Mucosa of stomach (tissue), 1 donor: Measurements from ENCODE around the gene MYH14.

ENCODE experiments used
- H3K27me3 ChIP-seq: one replicate; pipeline ENCODE4 v1.7.0; 2013; ENCODE audit warnings: mild to moderate bottlenecking, low read length; ENCODE audit not compliant: control insufficient read depth, insufficient read depth
- H3K36me3 ChIP-seq: one replicate; pipeline ENCODE4 v1.7.0; 2013; ENCODE audit warnings: low read length; ENCODE audit not compliant: control insufficient read depth, insufficient read depth
- H3K4me1 ChIP-seq: one replicate; pipeline ENCODE4 v1.7.0; 2013; ENCODE audit warnings: mild to moderate bottlenecking, low read length; ENCODE audit not compliant: control insufficient read depth, insufficient read depth
- H3K4me3 ChIP-seq: one replicate; pipeline ENCODE4 v1.7.0; 2013; ENCODE audit warnings: low read length
- H3K9ac ChIP-seq: one replicate; pipeline ENCODE4 v1.7.0; 2013; ENCODE audit warnings: mild to moderate bottlenecking, low read length, moderate library complexity
- H3K9me3 ChIP-seq: one replicate; pipeline ENCODE4 v1.7.0; 2013; ENCODE audit warnings: mild to moderate bottlenecking, low read length, moderate library complexity; ENCODE audit not compliant: control insufficient read depth
- donor health status: Pancreatic carcinoma.

The MYH14 gene

DNA sequence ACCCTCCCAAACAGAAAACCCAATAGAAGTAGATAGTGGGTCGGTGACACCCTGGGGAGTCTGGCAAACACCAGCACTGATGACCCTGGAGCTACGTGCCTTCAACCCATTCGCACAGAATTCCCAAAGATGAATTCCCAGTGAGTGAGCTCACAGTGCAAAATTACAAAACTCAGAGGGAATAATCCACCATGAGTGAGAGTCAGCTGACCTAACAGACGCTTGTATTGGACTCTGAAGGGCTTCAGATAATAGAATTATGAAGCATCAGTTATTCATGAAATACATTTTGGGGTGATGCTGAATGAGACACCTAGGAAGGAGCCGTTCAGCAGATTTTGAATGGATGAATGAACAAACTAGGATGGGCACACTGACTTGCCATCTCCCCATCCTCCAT is 85.5 kb downstream of the MYH14 start:
- Histone ChIP-seq H3K27me3 (no peaks in the 10 kb centered on the region), H3K36me3 (peaks cover 33% of the 10 kb centered on the region), H3K9ac (no peak overlapping the region), H3K4me3 (no peak overlapping the region), H3K4me1 (no peaks in the 10 kb centered on the region), H3K9me3 (no peaks in the 10 kb centered on the region)

- Histone ChIP-seq H3K9ac (no peak overlapping the region), H3K4me1 (no peaks in the 10 kb centered on the region), H3K27me3 (no peaks in the 10 kb centered on the region), H3K36me3 (peaks cover 33% of the 10 kb centered on the region), H3K4me3 (no peak overlapping the region), H3K9me3 (no peaks in the 10 kb centered on the region)
These were observed 86.6 kb downstream of the MYH14 start for GRCh38 chr19:50290011-50290410.

DNA sequence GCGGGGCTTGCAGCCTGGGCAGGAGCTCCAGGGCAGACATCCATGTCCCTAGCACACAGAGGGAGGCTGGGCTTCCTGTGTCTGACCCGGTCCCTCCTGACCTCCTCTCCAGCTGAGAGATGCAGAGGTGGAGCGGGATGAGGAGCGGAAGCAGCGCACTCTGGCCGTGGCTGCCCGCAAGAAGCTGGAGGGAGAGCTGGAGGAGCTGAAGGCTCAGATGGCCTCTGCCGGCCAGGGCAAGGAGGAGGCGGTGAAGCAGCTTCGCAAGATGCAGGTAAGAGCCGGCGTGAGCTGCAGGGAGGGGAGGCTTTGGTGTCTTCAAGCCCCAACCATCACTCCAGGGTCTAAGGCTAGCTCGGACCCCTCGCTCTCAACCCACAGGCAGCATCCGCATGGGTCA is 87.4 kb downstream of the MYH14 start:
- Histone ChIP-seq H3K27me3 (no peaks in the 10 kb centered on the region), H3K9me3 (no peaks in the 10 kb centered on the region), H3K4me3 (no peak overlapping the region), H3K4me1 (no peaks in the 10 kb centered on the region), H3K9ac (no peak overlapping the region), H3K36me3 (peaks cover 33% of the 10 kb centered on the region)

GRCh38 chr19:50292216-50292827 is 88.9 kb downstream of the MYH14 start:
- Histone ChIP-seq H3K9ac (no peak overlapping the region), H3K4me3 (no peak overlapping the region), H3K27me3 (no peaks in the 10 kb centered on the region), H3K36me3 (peaks cover 31% of the 10 kb centered on the region), H3K4me1 (no peaks in the 10 kb centered on the region), H3K9me3 (no peaks in the 10 kb centered on the region)

DNA sequence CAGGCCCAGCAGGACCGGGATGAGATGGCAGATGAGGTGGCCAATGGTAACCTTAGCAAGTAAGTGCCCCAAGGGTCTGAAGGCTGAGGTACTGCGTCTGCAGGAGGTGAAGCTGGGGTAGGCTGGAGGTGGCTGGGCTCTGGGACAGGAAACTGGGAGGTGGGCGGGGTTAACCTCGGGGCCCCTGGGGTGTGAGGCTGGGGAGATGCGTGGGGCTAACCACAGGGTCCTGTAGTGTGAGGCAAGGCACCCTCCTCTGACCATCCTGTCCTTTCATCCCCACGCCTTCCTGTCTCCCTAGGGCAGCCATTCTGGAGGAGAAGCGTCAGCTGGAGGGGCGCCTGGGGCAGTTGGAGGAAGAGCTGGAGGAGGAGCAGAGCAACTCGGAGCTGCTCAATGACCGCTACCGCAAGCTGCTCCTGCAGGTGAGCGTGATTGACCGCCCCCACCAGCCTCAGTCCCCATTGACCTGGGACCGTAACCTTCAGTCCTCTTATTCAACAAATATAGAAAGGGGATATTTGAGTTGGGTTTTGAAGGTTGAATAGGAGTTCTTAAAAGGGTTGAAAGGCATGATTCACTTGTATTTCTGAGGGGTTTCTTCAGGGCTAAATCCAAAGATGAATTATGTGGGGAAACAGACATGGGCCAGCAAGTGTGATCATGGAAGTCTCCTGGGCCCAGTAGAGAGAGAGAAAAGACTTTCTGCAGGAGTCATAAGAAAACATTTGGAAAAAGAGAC is 90.0 kb downstream of the MYH14 start:
- no peak overlapping the region for H3K4me3 ChIP-seq
- H3K9me3 ChIP-seq = no peaks in the 10 kb centered on the region
- no peaks in the 10 kb centered on the region for H3K4me1 ChIP-seq
- no peak overlapping the region for H3K9ac ChIP-seq
- peaks cover 25% of the 10 kb centered on the region for H3K36me3 ChIP-seq
- no peaks in the 10 kb centered on the region for H3K27me3 ChIP-seq

DNA sequence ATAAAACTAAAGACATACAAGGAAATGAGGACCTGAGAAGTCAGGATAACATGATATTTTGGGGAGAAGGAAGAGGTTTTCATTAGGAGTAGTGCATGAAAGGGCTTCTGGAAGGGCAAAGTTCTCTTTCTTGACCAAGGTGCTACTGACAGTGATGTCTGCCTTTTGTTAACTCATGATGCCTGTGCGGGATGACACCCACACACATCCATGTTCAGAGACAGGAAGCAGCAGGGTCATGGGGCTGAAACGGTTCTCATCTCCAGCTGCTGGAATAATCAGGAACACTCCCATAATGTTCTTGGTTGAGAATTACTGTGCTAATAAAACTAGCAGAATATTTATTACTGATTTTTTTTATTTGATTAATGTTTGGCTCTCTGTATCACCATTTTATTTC is 96.6 kb downstream of the MYH14 start:
- Histone ChIP-seq H3K4me1 (no peaks in the 10 kb centered on the region), H3K9me3 (no peaks in the 10 kb centered on the region), H3K36me3 (no peaks in the 10 kb centered on the region), H3K27me3 (no peaks in the 10 kb centered on the region), H3K4me3 (no peak overlapping the region), H3K9ac (no peak overlapping the region)

GRCh38 chr19:50300814-50301606 is 97.6 kb downstream of the MYH14 start:
- H3K27me3 ChIP-seq = no peaks in the 10 kb centered on the region
- H3K4me3 ChIP-seq = no peak overlapping the region
- H3K9ac ChIP-seq = no peak overlapping the region
- H3K9me3 ChIP-seq = no peaks in the 10 kb centered on the region
- H3K4me1 ChIP-seq = no peaks in the 10 kb centered on the region
- H3K36me3 ChIP-seq = no peaks in the 10 kb centered on the region

- Histone ChIP-seq H3K9ac (no peak overlapping the region), H3K9me3 (no peaks in the 10 kb centered on the region), H3K36me3 (no peaks in the 10 kb centered on the region), H3K27me3 (no peaks in the 10 kb centered on the region), H3K4me3 (no peak overlapping the region), H3K4me1 (no peaks in the 10 kb centered on the region)
These were observed 98.2 kb downstream of the MYH14 start for GRCh38 chr19:50301607-50301971.

- no peaks in the 10 kb centered on the region for H3K4me1 ChIP-seq
- H3K27me3 ChIP-seq = no peaks in the 10 kb centered on the region
- no peaks in the 10 kb centered on the region for H3K9me3 ChIP-seq
- no peak overlapping the region for H3K4me3 ChIP-seq
- H3K9ac ChIP-seq = no peak overlapping the region
- no peaks in the 10 kb centered on the region for H3K36me3 ChIP-seq
These were observed 100.1 kb downstream of the MYH14 start for GRCh38 chr19:50303558-50303957.

DNA sequence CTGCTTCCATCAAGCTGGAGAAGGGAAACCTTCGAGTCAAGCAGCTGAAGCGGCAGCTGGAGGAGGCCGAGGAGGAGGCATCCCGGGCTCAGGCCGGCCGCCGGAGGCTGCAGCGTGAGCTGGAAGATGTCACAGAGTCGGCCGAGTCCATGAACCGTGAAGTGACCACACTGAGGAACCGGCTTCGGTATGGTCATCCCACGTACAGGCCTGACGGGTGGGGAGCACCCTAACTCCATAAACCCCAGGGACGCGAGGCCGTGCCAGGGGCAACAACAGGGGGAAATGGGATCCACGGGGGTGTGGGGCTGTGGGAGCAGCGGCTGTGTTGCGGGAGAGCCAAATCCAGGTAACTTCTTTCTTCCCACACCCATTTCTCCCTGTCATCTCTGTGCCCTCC is 105.6 kb downstream of the MYH14 start:
- Histone ChIP-seq H3K36me3 (no peaks in the 10 kb centered on the region), H3K9ac (no peak overlapping the region), H3K4me1 (no peaks in the 10 kb centered on the region), H3K4me3 (no peak overlapping the region), H3K9me3 (no peaks in the 10 kb centered on the region), H3K27me3 (peaks cover 15% of the 10 kb centered on the region)

GRCh38 chr19:50309396-50310125 is 106.1 kb downstream of the MYH14 start:
- no peaks in the 10 kb centered on the region for H3K4me1 ChIP-seq
- peaks cover 20% of the 10 kb centered on the region for H3K27me3 ChIP-seq
- H3K9me3 ChIP-seq = no peaks in the 10 kb centered on the region
- H3K4me3 ChIP-seq = no peak overlapping the region
- H3K36me3 ChIP-seq = no peaks in the 10 kb centered on the region
- H3K9ac ChIP-seq = no peak overlapping the region
